ENCODE results near the gene FICD.

GRCh38 chr12:108483213-108484059, 31.6 kb upstream of the FICD start:
- TF ChIP-seq POLR2A (IDR thresholded peaks at IDR 0.05), result no peak
- TF ChIP-seq CTCF (IDR thresholded peaks at IDR 0.05), result no peak

Data from testis (tissue), 2 donors.